Dendritic cell treated with granulocyte-macrophage colony-stimulating factor and Interleukin-4, amounts not matched to agents 40 ng/mL and 50 ng/mL, for 4 days (primary cell): ENCODE data around the gene SLCO2B1.

Experiments used
- H3K27ac Mint-ChIP-seq: one replicate; pipeline ENCODE4 v1.8.0; 2022; ENCODE audit warnings: mild to moderate bottlenecking, mixed read lengths
- H3K27me3 Mint-ChIP-seq: one replicate; pipeline ENCODE4 v1.8.0; 2022; ENCODE audit warnings: mild to moderate bottlenecking, mixed read lengths
- H3K36me3 Mint-ChIP-seq: one replicate; pipeline ENCODE4 v1.8.0; 2022; ENCODE audit warnings: low read depth, mixed read lengths
- H3K4me1 Mint-ChIP-seq: one replicate; pipeline ENCODE4 v1.8.0; 2022; ENCODE audit warnings: low read depth, mixed read lengths
- H3K4me3 Mint-ChIP-seq: one replicate; pipeline ENCODE4 v1.8.0; 2022; ENCODE audit warnings: mild to moderate bottlenecking, moderate library complexity, mixed read lengths
- H3K9me3 Mint-ChIP-seq: one replicate; pipeline ENCODE4 v1.8.0; 2022; ENCODE audit warnings: mixed read lengths
- intact Hi-C: fragments of 100-400 bp; cut with micrococcal nuclease; formaldehyde crosslinking; loops from one replicate; pipeline ENCODE4 v1.15.0; 2022

The SLCO2B1 gene

DNA sequence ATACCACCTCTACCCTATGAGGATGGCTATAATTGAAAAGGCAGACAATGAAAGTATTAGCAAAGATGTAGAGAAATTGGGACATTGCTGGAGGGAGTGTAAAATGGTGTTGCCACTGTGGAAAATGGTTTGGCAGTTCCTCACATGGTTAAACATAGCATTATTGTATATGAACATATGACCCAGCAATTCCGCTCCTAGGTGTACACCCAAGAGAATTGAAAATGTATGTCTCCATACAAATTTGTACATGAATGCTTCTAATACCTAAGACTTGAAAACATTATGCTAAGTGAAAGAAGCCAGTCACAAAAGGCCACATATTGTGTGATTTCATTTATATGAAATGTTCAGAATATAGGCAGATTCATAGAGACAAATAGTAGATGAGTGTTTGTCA lies 10.0 kb downstream of the SLCO2B1 start:
- peaks cover 100% of the 10 kb centered on the region for H3K36me3 Mint-ChIP-seq
- peaks cover 9% of the 10 kb centered on the region for H3K27me3 Mint-ChIP-seq
- H3K4me1 Mint-ChIP-seq = peaks cover 84% of the 10 kb centered on the region
- H3K27ac Mint-ChIP-seq = peak overlapping the region; percentile 63
- H3K4me3 Mint-ChIP-seq = no peak overlapping the region
- H3K9me3 Mint-ChIP-seq = no peaks in the 10 kb centered on the region
- intact Hi-C loops = no loop called here

DNA sequence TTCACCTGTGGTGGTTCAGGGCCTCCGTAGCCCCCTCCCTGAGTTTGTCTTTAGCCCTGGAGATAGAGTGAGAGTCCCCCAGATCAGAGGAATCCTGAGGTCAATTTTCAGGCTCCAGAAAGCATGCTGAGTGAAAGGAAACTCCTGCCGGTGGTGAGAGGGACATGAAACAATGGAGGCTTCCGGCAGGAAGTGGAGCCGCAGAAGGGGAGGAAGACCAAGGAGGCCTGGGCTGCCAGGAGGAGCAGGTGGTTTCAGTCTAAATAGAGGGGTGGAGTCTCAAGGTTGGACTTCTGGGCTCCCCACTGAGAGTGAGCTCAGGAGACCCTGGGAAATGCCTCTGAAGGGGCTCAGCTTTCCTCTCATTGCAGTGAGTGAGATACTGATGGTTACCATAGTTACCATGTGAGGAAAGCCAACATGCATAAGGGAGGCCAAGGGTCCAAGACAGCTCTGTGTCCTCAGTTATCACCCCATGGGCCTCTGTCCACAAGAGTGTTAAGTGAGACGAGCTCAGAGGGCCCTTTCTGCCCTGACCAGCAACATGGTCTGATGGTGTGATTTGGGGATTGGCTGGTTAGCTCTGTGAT lies 10.7 kb downstream of the SLCO2B1 start:
- H3K36me3 Mint-ChIP-seq = peaks cover 100% of the 10 kb centered on the region
- H3K4me3 Mint-ChIP-seq = no peak overlapping the region
- H3K27ac Mint-ChIP-seq = peak overlapping the region; percentile 63
- H3K27me3 Mint-ChIP-seq = peaks cover 9% of the 10 kb centered on the region
- H3K4me1 Mint-ChIP-seq = peaks cover 84% of the 10 kb centered on the region
- intact Hi-C loops = no loop called here
- no peaks in the 10 kb centered on the region for H3K9me3 Mint-ChIP-seq

DNA sequence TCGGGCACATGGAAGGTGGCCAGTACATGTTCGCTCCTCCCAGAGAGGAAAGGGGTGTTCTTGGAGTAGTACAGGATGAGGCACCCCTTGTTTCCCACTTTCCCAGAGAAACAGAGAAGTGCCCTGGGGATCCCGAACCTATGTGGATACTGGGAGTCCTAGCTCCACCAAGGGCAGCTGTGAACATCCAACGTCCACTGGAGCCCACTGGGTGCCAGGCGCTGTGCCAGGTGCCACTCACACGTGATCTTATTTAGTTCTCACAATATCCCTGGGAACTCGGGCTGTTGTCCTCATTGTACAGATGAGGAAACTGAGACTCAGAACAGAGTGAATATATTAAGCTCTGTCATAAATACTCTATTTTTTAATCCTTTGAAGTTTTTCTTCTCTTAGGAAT lies 12.0 kb downstream of the SLCO2B1 start:
- Mint-ChIP-seq H3K4me1 (peaks cover 88% of the 10 kb centered on the region), H3K9me3 (no peaks in the 10 kb centered on the region), H3K27me3 (peaks cover 9% of the 10 kb centered on the region), H3K4me3 (no peak overlapping the region), H3K36me3 (peaks cover 100% of the 10 kb centered on the region), H3K27ac (peak overlapping the region; percentile 14)
- intact Hi-C loops = no loop called here

DNA sequence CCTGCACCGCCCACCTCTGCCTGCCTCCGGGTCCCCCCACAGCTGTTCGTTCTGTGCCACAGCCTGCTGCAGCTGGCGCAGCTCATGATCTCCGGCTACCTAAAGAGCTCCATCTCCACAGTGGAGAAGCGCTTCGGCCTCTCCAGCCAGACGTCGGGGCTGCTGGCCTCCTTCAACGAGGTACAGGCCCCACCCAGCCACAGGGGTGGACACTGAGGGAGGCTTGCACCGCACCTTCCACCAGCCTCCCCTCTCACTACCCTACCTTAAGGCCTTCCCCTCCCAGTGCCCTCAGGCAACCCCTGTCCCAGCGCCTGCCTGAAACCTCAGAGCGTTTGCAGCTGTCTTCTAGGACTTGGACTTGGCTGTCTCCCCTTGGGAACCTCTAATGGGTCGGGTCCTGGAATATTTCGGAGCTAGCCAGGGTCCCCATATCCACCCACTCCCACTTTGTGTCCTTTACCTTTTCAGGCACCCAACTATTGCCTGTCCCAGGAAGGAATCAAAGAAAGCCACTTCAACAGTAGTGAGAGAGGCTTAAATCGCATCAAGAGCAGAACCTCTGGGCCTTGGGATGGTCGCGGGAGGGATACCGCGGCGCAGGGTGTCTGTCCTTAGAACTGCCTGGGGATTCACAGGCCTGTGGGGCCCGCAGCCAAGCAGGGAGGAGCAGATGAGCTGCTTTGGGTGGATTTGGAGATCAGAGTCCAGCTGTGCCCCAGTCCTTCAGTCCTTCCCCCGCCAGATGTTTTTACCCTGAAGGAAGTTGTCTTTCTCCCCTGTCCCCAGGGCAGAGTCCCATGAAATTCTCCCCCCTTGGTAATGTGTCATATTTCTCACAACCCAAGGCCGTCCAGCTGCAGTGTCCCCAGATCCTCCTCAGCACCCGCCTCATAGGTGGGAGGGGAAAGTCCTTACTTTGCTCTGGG lies 13.3 kb downstream of the SLCO2B1 start:
- Mint-ChIP-seq H3K9me3 (no peaks in the 10 kb centered on the region), H3K4me1 (peaks cover 98% of the 10 kb centered on the region), H3K36me3 (peaks cover 100% of the 10 kb centered on the region), H3K4me3 (no peak overlapping the region), H3K27me3 (peaks cover 12% of the 10 kb centered on the region), H3K27ac (peak overlapping the region; percentile 14)
- intact Hi-C loops = no loop called here

DNA sequence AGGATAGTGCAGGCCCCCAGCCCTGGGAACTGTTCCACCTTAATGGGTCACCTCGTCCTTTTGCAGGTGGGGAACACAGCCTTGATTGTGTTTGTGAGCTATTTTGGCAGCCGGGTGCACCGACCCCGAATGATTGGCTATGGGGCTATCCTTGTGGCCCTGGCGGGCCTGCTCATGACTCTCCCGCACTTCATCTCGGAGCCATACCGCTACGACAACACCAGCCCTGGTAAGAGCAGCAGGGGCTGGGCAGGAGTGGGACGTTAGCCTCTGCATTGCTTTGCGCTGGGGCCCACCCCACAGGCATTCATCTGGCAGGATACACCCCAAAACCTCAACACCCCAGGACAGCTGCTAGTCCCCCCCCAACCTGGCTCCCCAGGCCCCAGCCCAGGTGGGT lies 14.8 kb downstream of the SLCO2B1 start:
- H3K27me3 Mint-ChIP-seq = peaks cover 12% of the 10 kb centered on the region
- no peak overlapping the region for H3K4me3 Mint-ChIP-seq
- H3K9me3 Mint-ChIP-seq = no peaks in the 10 kb centered on the region
- peak overlapping the region; percentile 64 for H3K27ac Mint-ChIP-seq
- peaks cover 100% of the 10 kb centered on the region for H3K36me3 Mint-ChIP-seq
- intact Hi-C loops = no loop called here
- H3K4me1 Mint-ChIP-seq = peaks cover 98% of the 10 kb centered on the region

DNA sequence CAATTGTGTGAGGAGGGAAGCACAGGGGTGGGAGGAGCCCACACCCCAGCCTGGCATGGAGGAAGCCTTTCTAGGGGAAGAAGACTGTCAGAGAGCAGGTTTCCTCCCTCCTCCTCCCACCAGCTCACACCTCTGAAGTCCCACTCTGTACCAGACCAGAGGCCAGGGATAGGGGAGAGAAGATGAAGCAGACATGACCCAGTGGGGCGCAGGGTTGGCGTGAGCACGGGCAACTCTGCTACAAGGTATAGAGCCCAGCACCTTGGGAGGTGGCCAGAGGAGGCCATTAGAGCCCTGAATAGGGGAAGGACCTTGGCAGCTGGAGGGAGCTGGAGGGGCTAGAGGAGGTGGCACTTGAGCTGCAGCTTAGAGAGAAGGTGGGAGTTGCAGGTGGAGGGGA lies 15.9 kb downstream of the SLCO2B1 start:
- H3K4me1 Mint-ChIP-seq = peaks cover 98% of the 10 kb centered on the region
- no peak overlapping the region for H3K4me3 Mint-ChIP-seq
- H3K27ac Mint-ChIP-seq = peak overlapping the region; percentile 68
- H3K9me3 Mint-ChIP-seq = no peaks in the 10 kb centered on the region
- peaks cover 100% of the 10 kb centered on the region for H3K36me3 Mint-ChIP-seq
- H3K27me3 Mint-ChIP-seq = peaks cover 8% of the 10 kb centered on the region
- intact Hi-C loops = no loop called here

DNA sequence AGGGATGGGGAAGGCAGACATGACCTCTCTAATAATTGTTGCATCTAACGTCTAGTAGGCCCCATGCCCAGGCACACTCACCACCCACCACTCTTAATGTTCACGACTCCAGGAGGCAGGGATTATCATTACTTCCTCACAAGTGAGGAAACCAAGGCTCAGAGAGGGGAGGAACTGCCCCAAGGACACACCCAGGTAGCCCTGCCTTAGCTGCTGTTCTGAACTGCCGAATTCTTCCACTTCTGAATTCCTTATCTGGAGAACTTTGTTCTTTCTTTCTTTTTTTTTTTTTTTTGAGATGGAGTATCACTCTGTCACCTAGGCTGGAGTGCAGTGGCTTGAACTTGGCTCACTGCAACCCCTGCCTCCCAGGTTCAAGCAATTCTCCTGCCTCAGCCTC lies 16.7 kb downstream of the SLCO2B1 start:
- intact Hi-C loops = no loop called here
- Mint-ChIP-seq H3K9me3 (no peaks in the 10 kb centered on the region), H3K4me1 (peaks cover 98% of the 10 kb centered on the region), H3K36me3 (peaks cover 100% of the 10 kb centered on the region), H3K4me3 (peak overlapping the region; percentile 17), H3K27me3 (peaks cover 6% of the 10 kb centered on the region), H3K27ac (peak overlapping the region; percentile 68)

DNA sequence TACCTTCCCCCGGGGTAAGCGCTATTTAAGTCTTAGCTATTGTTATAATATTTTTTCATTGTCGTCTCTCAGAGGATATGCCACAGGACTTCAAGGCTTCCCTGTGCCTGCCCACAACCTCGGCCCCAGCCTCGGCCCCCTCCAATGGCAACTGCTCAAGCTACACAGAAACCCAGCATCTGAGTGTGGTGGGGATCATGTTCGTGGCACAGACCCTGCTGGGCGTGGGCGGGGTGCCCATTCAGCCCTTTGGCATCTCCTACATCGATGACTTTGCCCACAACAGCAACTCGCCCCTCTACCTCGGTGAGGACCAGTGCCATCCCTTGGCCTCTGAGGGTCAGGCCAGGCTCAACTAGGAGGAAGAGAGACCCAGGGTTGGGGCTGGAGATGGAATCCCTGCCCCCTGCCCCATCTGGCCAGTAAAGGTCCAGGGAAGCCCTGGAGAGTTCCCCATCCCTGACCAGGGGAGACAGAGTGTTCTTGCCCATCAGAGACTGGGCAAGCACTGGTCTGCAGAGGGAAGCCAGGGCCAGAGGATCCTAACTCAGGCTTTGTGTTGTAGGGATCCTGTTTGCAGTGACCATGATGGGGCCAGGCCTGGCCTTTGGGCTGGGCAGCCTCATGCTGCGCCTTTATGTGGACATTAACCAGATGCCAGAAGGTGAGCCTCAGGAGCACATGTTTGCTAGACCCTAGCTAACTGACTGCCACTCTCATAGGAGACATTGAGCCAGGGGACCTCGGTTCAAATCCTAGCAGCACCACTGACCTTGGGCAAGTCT lies 18.4 kb downstream of the SLCO2B1 start:
- intact Hi-C loops = no loop called here
- peaks cover 2% of the 10 kb centered on the region for H3K27me3 Mint-ChIP-seq
- no peak overlapping the region for H3K4me3 Mint-ChIP-seq
- peaks cover 98% of the 10 kb centered on the region for H3K4me1 Mint-ChIP-seq
- H3K27ac Mint-ChIP-seq = peak overlapping the region; percentile 78
- peaks cover 100% of the 10 kb centered on the region for H3K36me3 Mint-ChIP-seq
- no peaks in the 10 kb centered on the region for H3K9me3 Mint-ChIP-seq

DNA sequence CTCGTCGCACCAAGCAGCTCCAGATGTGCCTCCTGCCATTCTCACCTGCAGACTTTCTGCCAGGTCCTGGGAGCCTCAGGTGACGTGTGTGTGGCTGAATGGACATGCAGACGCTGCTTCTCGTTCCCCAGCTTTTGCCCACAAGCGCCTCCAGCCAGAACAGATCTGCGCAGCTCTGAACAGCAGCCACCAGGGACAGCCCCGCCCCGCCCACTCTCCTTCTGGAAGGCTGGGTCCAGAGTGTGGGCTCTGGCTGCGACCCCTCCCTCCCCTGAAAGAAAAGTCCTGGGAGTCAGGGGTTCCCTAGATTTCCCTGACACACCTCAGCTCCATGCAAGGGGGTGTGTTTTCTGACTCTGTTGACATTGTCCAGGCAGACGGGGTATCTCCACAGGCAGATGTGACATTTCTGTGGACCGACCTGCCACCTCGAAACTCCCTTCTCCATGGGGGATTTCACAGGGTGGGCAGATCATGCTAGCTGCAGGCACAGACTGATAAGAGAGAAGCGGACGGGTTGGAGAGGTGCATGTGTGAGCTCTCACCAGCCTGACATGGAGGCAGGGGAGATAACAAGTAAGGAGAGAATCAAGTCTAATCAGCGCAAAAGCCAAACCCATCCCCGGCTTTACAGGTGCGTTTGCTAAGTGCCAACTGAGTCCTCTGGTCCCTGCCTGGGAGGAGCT lies 19.8 kb downstream of the SLCO2B1 start:
- H3K4me1 Mint-ChIP-seq = peaks cover 100% of the 10 kb centered on the region
- peak overlapping the region; percentile 91 for H3K27ac Mint-ChIP-seq
- intact Hi-C loops = no loop called here
- no peak overlapping the region for H3K4me3 Mint-ChIP-seq
- H3K36me3 Mint-ChIP-seq = peaks cover 100% of the 10 kb centered on the region
- no peaks in the 10 kb centered on the region for H3K9me3 Mint-ChIP-seq
- H3K27me3 Mint-ChIP-seq = peaks cover 2% of the 10 kb centered on the region

DNA sequence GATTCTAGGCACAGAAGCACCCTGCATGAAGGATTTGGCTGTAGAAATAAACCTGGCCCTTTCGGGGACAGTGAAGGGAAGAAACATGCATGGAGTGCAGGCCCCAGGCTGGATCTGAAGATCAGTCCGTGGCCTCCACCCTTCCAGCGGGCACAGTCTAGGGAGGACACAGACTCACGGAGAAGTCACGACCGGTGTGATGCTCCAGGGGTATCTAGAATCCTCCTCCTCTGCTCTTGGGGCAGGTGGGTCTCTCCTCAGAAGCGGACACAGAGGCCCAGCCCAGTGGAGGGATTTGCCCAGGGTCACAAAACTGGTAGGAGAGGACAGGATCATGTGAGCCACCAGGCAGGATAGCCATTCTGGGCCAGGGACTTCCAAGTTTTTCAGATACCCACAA lies 22.4 kb downstream of the SLCO2B1 start:
- H3K27ac Mint-ChIP-seq = peak overlapping the region; percentile 91
- intact Hi-C loops = no loop called here
- no peaks in the 10 kb centered on the region for H3K9me3 Mint-ChIP-seq
- H3K36me3 Mint-ChIP-seq = peaks cover 100% of the 10 kb centered on the region
- H3K27me3 Mint-ChIP-seq = peaks cover 2% of the 10 kb centered on the region
- no peak overlapping the region for H3K4me3 Mint-ChIP-seq
- H3K4me1 Mint-ChIP-seq = peaks cover 92% of the 10 kb centered on the region

DNA sequence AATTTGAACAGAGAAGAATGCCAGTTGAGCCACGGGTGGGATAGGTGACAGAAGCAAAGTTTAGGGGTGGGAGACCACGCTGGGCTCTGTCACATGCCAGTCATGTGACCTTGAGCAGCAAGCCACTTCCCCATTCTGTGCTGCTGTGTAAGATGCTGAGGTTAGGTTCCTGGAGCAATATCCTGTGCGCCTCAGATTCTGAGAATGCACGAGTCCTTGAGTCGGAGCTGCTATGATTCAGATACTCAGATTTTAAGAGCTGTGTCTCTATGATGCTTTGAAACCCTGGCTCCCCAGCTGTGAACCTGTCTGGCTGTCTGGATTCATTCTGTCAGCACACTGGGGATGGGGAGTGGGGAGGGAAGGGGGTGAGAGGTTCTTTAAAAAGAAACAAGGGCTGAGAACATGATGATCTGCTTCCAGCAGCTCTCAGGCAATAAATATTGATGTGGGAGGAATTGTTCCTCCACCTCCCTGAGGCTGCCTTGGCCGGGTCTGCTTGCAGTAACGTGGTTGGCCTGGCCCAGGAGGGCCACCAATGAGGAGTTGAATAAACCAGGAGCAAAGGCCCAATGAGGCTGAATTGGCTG lies 24.0 kb downstream of the SLCO2B1 start:
- Mint-ChIP-seq H3K4me3 (peak overlapping the region; percentile 63), H3K9me3 (no peaks in the 10 kb centered on the region), H3K36me3 (peaks cover 99% of the 10 kb centered on the region), H3K27ac (peak overlapping the region; percentile 91), H3K27me3 (no peaks in the 10 kb centered on the region), H3K4me1 (peaks cover 87% of the 10 kb centered on the region)
- intact Hi-C loops = loop anchor here (2.0 kb wide), 1 partner anchor 26 kb away; no protein-coding TSS in a partner anchor

DNA sequence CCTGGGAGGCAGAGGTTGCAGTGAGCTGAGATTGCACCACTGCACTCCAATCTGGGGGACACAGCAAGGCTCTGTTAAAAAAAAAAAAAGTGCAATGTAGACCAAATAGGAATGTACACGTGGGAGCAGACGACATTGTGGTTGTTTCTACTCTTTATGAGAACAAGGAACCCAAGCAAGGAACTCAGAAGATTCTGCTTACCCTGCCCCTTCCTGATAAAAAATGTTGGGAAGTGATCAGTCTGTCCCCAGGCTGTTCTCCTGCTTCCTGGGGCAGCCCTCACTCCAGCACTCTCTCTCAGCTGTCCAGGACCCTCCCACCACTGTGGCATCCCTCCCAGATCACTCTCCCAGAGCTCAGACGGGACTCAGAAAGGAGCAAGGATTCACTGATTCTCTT lies 31.8 kb downstream of the SLCO2B1 start:
- H3K9me3 Mint-ChIP-seq = no peaks in the 10 kb centered on the region
- H3K4me3 Mint-ChIP-seq = peak overlapping the region; percentile 56
- peaks cover 83% of the 10 kb centered on the region for H3K4me1 Mint-ChIP-seq
- intact Hi-C loops = no loop called here
- H3K27ac Mint-ChIP-seq = peak overlapping the region; percentile 100
- H3K27me3 Mint-ChIP-seq = no peaks in the 10 kb centered on the region
- H3K36me3 Mint-ChIP-seq = peaks cover 92% of the 10 kb centered on the region

DNA sequence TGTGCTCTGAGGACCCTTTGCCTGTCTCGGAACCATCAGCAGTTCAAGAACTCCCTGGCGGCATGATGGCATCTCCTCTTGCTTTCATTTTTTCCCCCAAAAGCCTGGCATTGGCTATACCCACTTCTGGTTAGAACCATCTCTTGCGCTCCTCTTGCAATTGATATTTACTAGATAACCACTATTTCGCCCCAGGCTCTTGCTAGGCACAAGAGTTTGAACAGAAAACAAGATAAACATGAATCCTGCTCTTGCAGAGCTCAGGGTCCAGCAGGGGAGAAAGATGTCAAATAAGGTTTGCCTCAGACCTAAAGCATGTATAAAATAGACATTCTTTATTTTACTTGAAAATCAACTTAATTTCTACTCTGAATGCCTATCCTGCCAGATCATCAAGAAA lies 33.1 kb downstream of the SLCO2B1 start:
- Mint-ChIP-seq H3K4me1 (peaks cover 92% of the 10 kb centered on the region), H3K4me3 (no peak overlapping the region), H3K27ac (peak overlapping the region; percentile 100), H3K9me3 (no peaks in the 10 kb centered on the region), H3K27me3 (no peaks in the 10 kb centered on the region), H3K36me3 (peaks cover 93% of the 10 kb centered on the region)
- intact Hi-C loops = no loop called here
